ENCODE data around the gene EIF3J. TPM values are rescaled to one million over a fixed set of nuclear protein-coding genes. Genes with fewer than 3 reads are reported as not detected.
"Not testable (repeated sequence)": the region's sequence is repeated elsewhere in the genome, so short reads cannot be mapped to it uniquely, and the experiment has no call there.

EIF3J gene, protein sequence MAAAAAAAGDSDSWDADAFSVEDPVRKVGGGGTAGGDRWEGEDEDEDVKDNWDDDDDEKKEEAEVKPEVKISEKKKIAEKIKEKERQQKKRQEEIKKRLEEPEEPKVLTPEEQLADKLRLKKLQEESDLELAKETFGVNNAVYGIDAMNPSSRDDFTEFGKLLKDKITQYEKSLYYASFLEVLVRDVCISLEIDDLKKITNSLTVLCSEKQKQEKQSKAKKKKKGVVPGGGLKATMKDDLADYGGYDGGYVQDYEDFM
- 52.1 TPM for total RNA-seq

DNA sequence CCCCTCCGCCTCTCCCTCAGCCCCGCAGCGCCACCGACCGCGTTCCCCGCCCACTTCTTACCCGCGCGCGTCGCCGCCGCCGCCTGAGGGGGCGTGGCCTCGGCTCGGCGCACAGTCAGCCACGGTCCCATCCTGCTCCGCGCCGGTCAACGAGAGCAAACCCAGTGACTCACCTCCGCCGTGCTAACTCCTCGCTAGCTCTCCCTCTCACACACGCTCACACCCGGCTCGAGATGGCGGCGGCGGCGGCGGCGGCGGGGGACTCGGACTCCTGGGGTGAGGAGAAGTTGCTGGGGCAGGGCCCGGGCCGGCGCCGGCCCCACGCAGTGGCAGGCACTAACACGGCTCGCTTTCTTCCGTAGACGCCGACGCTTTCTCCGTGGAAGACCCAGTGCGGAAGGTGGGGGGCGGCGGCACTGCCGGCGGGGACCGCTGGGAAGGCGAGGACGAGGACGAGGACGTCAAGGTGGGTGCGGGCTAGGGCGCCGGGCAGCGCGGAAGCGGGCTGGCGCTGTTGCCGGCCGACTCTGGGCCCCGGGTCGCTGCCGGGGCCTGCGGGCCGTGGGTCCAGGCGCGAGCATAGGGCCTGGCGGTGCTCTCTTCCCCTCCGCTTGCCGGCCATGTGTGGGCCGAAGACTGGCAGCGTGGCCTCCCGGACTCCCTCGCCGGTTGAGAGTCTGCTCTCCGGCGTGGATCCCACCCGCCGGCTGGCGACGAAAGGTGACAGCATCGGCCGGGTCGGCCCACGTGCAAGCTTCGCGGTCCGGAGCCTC lies at the start of gene EIF3J:
Gene EIF3J, plus strand, starts transcription at position 186 of the 773 bp plus-strand sequence. Its CDS starts 48 bp downstream, at position 234.
- peak; percentile 95 for DNase-seq (ENCODE audit: low spot score)

DNA sequence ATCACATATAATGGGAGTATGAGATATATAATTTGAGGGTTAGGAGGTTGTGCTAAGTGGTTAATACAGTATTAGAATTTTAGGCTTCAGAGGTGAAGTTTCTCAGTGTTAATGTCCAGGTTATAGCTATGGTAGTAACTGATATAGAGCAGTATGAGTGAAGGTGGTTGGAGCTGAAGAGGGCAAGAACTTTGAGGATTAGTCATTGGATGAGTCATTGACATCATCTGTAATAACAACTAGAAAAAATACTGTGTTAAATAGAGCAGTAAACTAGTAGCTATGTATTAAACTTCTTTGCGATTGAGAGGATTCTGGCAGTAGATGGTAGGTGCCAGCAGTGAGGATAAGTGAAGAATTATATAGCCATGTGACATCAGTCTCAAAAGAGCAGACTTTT lies 47.5 kb upstream of the EIF3J start:
- DNase-seq (ENCODE audit: low spot score), result no peak

DNA sequence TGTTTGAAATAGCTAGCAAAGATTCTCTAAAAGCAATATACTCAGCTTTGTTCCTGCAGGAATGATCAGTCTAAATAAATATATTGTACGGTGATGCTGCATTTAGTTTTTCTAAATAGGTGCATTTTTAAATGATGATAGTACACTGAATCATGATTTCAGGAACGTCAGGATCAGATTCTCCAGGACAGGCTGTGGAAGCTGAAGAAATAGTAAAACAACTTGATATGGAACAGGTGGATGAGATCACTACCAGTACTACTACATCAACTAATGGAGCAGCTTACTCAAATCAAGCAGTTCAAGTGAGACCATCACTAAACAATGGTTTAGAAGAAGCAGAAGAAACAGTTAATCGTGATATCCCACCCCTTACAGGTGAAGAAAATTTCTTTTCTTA lies 46.3 kb upstream of the EIF3J start:
- no peak for DNase-seq (ENCODE audit: low spot score)

DNA sequence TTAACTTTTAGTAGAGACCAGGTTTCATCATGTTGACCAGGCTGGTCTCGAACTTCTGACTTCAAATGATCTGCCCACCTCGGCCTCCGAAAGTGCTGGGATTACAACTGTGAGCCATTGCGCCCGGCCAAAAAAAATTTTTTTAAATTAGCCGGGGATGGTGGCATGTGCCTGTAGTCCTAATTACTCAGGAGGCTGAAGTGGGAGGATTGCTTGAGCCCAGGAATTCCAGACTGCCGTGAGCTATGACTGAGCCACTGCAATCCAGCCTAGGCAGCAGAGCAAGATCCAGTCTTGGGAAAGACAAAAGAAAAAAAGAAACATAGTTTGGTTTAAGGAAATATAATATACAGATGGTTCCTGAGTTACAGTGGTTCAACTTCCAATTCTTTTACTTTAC lies 44.9 kb upstream of the EIF3J start:
- DNase-seq (ENCODE audit: low spot score), result no peak

DNA sequence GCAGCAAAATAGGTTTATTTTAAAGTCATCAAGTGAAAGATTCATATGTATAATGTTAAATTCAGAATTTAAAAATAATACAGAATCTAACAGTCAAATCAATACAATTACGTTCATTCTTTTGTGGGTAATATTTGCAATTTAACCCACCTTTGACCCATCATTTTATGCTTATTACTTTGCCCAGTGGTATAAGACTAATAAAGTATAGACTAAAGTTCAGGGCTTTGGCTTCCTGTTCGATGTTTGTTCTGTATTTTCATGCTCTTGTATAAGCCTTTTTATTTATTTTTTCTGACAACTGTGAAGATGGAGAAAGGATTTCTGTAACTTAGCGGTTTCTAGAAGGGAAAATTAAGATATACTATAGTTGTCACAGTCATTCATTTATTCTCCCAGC lies 44.3 kb upstream of the EIF3J start:
- DNase-seq (ENCODE audit: low spot score), result no peak

DNA sequence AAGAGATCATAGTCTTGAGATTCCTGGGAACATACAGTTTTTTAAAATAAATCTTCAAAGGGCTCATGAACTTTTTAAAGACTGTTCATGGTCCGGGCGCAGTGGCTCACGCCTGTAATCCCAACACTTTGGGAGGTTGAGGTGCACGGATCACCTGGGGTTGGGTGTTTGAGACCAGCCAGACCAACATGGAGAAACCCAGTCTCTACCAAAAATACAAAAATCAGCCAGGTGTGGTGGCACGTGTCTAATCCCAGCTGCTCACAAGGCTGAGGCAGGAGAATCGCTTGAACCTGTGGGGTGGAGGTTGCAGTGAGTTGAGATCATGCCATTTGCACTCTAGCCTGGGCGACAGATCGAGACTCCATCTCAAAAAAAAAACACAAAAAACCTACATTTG lies 41.4 kb upstream of the EIF3J start:
- no peak for DNase-seq (ENCODE audit: low spot score)

DNA sequence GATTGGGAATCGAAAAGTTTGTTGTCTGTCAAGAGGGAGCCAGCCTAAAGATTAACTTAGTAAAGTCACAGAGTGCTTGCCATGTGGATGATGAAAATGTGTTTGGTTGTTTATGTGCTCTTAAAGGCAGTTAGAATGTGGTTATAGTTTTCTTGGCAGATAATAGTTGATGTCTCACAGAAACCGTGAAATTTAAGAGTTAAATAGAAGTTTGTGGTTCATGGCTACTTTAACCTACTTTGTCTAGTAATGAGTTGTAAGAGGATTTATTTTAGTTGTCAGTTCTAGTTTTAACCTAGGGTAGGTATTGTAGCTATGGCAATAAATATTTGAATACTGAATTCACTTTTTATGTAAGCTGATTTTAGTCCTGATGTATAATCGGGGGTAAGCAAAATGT lies 36.4 kb upstream of the EIF3J start:
- DNase-seq (ENCODE audit: low spot score), result no peak

DNA sequence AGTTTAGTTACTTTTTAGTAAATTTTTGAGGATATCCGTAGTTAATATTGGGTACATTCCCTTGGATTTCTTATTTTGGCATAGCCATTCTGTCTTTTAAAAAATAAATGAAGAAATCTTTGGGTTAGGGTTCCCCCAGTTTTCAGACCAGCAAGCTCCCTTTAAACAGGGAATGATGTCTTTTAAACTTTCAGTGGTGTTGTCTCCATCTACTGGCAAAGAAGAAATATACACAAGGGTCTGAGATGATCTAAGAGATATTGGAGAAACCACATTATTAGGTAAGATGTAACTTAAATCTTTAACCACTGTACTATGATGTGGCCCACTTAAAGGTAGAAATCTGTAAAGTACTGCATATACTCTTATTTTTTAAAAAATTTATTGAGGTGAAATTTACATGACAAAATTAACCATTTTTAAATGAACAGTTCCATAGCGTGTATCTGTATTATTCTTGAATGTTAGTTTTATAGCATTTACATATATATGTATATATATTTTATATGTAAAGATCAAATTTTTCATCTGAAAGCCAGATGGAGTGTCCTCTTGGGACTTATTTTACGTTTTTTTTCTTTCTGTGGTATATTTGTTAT lies 35.1 kb upstream of the EIF3J start:
- DNase-seq (ENCODE audit: low spot score), result no peak

DNA sequence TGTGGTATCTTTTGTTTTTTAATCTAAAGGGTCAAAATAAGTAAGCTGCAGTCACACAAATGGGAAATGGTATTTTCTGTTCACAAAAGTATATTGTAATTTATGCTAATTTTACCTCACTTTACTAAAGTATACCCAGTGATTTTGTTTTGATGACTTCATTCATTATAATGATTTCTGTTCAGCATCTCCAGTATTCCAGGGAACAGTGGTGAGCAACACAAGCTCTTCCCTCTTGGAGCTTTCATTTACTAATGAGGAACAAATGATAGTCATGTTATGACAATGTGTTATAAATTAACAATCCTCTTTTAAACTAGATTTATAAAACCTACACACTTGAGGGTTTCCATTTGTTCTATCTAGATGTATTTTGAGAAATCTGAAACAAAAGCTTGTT lies 20.5 kb upstream of the EIF3J start:
- DNase-seq (ENCODE audit: low spot score), result no peak

DNA sequence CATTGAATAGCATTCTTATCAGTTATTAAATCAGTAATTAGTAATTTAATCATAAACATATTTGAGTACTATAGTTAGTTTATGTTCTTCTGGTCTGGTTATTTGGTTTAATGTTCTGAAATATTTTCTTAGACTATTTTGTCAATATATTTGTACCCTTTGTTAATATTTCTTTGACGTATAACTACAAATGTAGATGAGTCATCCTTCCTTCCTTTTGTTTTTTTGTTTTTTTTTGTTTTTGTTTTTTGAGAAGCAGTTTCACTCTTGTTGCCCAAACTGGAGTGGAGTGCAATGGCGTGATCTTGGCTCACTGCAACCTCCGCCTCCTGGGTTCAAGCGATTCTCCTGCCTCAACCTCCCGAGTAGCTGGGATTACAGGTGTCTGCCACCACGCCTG lies 17.4 kb upstream of the EIF3J start:
- DNase-seq (ENCODE audit: low spot score), result no peak

DNA sequence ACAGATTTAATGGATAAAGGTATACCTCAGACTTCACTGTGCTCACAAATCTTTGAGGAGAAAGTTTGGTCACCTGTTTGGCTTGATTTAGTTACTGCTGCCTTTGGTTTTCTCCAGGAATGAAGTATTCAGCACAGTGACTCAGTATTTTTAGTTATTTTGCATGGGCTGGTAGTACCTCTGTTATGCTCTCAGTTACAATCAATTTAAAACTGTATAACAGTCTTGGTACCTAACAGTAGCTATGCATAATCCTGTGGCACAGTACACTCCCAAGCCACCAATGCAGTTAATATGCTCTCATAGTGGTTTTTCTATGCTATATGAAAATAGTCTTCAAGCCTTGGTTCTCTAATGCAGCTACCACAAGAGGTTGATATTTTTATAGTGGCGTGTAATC lies 11.9 kb upstream of the EIF3J start:
- no peak for DNase-seq (ENCODE audit: low spot score)

DNA sequence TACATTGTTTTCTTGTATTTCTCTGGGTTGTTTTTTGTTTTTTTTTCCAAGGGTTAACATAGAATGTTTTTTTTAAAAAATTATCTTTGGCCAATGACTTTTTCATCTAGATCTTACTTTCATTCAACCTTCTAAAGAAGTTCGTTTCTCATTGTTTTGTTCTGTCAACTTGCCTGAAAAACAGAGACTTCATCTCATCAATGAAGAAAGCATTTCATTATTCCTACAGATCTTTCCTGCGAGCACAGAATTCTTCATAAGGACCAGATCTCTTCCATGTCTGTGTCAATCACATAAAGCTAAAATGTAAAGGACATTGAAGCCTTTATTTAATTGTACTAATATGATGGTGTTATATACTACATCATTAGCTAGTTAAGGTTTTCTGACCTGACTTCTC lies 9.7 kb upstream of the EIF3J start:
- DNase-seq (ENCODE audit: low spot score), result no peak

DNA sequence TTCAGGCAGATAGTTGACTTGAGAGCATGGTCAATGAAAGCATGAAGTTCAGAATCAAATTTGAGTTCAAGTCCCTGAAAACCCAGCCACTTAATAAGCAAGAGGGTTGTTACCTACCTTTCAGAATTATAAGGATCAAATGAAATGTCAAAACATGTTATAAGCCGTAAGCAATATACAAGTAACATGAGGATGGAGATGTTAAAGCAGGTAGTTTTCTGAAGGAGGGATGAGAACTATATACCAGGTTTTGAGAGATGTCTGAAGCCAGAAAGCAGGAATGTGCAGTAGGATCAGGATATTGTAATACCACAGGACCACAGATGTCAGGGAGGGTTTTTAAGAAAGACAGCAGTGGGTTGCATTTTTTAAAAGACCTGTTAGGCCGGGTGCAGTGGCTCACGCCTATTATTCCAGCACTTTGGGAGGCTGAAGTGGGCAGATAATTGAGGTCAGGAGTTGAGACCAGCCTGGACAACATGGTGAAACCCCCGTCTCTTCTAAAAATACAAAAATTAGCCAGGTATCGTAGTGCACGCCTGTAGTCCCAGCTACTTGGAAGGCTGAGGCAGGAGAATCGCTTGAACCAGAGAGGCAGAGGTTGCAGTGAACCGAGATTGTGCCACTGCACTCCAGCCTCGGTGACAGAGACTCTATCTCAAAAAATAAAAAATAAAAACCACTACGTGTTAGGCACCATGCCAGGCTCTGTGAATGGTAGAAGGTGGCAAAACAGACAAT lies 6.9 kb upstream of the EIF3J start:
- DNase-seq (ENCODE audit: low spot score), result no peak

DNA sequence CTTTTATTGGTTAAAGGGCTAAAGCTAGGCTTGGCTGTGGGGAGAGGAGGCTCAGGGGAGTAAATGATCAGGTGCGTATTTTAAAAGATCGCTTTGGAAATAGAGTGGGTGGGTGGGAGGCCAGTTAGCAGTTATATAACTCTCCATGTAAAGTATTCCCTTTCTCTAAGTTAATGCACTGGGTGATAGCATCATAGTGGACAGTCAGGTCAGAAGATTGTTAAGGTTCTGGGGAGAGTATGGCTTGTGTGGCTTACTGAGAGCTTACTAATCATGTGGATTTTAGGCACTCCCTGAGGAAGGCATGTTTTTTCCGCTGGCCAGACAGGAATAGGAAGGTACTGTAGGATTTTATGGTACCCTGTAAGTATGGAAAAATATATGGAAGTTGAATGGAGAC lies 6.3 kb upstream of the EIF3J start:
- no peak for DNase-seq (ENCODE audit: low spot score)

DNA sequence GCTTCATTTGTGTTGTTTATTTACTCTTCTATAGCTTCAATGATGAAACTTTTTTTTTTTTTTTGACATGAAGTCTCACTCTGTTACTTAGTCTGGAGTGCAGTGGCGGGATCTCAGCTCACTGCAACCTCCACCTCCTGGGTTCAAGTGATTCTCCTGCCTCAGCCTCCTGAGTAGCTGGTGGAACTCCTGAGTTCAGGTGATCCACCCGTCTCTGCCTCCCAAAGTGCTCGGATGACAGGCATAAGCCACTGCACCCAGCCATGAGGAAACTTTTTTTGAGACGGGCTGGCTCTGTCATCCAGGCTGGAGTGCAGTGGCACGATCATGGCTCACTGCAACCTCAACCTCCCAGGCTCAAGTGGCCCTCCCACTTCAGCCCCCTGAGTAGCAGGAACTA lies 4.7 kb upstream of the EIF3J start:
- DNase-seq (ENCODE audit: low spot score), result not testable (repeated sequence)

DNA sequence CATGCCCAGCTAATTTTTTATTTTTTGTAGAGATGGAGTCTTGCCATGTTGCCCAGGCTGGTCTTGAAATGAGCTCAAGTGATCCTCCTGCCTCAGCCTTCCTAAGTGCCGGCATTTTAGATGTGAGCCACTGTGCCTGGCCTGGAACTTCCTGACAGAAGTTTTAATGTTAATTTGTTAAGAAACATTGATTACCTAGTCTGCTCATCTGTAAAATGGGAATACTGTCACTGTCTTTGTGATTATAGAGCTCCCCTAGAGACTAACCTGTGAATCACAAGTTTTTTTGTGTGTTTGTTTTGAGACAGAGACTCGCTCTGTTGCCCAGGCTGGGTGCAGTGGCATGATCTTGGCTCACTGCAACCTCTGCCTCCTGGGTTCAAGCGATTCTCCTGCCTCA lies 4.3 kb upstream of the EIF3J start:
- DNase-seq (ENCODE audit: low spot score), result no peak

DNA sequence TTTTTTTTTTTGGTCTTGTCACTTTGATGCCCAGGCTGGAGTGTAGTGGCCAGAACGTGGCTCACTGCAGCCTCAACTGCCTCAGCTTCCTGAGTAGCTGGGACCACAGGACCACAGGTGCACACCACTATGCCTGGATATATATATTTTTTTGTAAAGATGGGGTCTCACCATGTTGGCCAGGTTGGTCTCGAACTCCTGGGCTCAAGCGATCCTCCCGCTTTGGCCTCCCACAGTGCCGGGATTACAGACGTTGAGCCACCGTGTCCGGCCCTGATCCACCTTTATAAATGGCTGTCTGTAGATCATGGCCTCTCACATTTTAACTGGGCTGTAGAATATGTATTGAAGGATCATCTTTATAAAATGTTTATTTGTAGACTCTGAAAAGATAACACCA lies 1.9 kb upstream of the EIF3J start:
- DNase-seq (ENCODE audit: low spot score), result no peak

DNA sequence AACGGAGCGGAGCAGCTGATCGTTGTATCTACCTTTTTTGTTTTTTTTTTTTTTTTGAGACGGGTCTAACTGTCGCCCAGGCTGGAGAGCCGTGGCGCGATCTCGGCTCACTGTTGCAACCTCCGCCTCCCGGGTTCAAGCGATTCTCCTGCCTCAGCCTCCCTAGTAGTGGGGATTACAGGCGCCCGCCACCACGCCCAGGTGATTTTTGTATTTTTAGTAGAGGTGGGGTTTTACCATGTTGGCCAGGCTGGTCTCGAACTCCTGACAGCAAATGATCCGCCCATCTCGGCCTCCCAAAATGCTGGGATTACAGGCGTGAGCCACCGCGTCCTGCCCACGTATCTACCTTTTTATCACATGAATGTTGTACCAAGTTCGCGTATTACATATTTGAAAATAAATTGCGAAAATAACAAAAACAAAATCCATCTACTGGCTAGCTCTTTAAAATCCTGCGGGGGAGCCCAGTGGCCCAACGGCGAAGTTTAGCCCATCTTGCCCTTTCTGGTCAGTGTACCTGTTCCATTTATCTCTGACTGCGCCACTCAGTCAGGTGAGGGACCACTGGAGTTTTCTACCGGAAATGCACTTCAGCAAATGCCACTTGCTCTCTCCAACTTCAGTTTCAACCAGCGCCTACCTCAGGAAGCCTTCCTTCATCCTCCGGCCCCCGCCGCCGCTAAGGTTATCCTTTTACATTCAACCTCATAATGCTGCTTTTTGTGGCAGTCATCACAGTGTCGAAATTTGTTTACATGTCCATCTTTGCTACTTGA lies 1.2 kb upstream of the EIF3J start:
- DNase-seq (ENCODE audit: low spot score), result peak; percentile 14

DNA sequence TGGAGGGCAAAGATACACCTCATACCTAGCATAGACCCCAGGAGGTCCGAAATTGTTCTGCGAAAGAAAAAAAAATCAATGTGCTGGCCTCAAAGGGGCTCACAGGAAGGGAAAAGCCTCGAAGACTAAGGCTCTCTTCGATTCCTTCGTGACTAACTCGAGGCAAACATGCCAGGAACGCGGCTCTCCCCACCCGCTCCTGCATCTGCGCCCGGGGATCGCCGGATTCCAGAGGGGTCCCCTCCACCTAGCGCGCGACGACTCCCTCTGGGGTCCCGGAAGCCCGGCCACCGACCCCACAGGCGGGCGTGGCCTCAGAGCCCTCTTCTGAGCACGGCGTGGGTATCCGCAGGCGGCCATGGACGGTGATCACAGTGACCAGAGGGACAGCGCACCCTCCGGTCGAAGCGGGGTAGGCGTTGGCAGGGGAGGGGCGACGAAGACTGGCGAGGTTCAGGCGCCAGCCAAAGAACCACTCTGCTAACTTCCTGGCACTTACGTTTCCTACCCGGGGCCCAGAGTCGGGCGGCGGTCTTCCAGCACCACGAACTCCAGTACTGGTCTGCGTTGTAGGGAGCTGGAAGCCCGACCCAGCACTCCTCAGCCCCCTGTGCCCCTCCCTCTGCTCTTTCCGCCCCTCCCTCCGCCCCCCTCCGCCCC lies 515 bp upstream of the EIF3J start:
- DNase-seq (ENCODE audit: low spot score), result peak; percentile 85

DNA sequence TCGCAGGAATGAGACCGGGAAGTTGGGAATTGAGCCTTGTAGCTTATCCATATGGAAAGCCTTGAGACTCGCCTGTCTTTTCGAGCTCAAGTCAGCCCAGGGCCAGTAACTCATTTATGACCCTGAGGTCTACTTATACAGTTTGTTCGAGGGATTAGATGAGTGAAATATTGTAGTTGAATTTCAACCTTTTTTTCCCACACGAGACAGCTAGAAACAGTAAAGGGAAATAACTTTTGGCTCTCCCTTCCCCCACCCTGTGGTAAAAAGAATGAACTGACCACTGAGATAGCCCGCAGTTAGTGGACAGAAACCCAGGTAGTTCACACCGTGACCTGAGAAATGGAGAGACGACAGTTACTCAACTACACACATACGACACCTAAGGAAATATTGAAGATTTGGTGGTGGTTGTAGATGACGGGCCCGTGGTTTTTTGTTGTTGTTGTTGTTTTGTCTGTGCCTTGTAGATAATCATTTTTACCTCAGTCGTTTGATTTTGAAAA lies 841 bp downstream of the EIF3J start:
- no peak for DNase-seq (ENCODE audit: low spot score)

Measured in mucosa of gallbladder (tissue), 1 donor.